HepG2 (cell line): ENCODE measurements around the gene SDC1. TPM values are rescaled to one million over a fixed set of nuclear protein-coding genes. Genes with fewer than 3 reads are reported as not detected.

Source experiments
- ATRX ChIP-seq: sonication (generic); formaldehyde crosslinking; IDR thresholded peaks from 2 replicates; pipeline ENCODE4 v1.4.0; 2020; ENCODE audit warnings: missing genetic modification reagents, borderline replicate concordance
- FOXP4 ChIP-seq: sonication (generic); formaldehyde crosslinking; IDR thresholded peaks from 2 replicates; pipeline ENCODE4 v1.4.0; 2020; ENCODE audit warnings: missing genetic modification reagents
- HOXA7 ChIP-seq: sonication (generic); formaldehyde crosslinking; IDR thresholded peaks from 2 replicates; pipeline ENCODE4 v1.8.1; 2022; ENCODE audit warnings: mild to moderate bottlenecking, missing genetic modification reagents, moderate library complexity
- KMT2A ChIP-seq: sonication (generic); formaldehyde crosslinking; IDR thresholded peaks from 2 replicates; pipeline ENCODE4 v1.4.0; 2020; ENCODE audit warnings: missing genetic modification reagents
- NFE2L2 ChIP-seq: fragments of 150-350 bp; IDR thresholded peaks from 2 replicates; pipeline ENCODE4 v1.6.1; 2014; ENCODE audit warnings: low read length
- NPAS2 ChIP-seq: sonication (generic); formaldehyde crosslinking; IDR thresholded peaks from 2 replicates; pipeline ENCODE4 v1.8.0; 2022; ENCODE audit warnings: mild to moderate bottlenecking, missing genetic modification reagents, borderline replicate concordance
- PAX8 ChIP-seq: sonication (generic); formaldehyde crosslinking; IDR thresholded peaks from 2 replicates; pipeline ENCODE4 v1.8.0; 2022; ENCODE audit warnings: mild to moderate bottlenecking, missing genetic modification reagents, borderline replicate concordance
- PBX2 ChIP-seq: IDR thresholded peaks from 2 replicates; pipeline ENCODE4 v1.6.1; 2016; ENCODE audit warnings: control low read depth
- PREB ChIP-seq: sonication (generic); formaldehyde crosslinking; IDR thresholded peaks from 2 replicates; pipeline ENCODE4 v1.4.0; 2020; ENCODE audit warnings: missing genetic modification reagents
- TEF ChIP-seq: sonication (generic); formaldehyde crosslinking; IDR thresholded peaks from 2 replicates; pipeline ENCODE4 v1.5.0; 2020; ENCODE audit warnings: missing genetic modification reagents
- TP53 ChIP-seq: sonication (generic); formaldehyde crosslinking; conservative IDR thresholded peaks from 2 replicates; pipeline ENCODE4 v1.4.0; 2020; ENCODE audit warnings: missing genetic modification reagents
- ZNF10 ChIP-seq: sonication (generic); formaldehyde crosslinking; IDR thresholded peaks from 2 replicates; pipeline ENCODE4 v1.4.0; 2020; ENCODE audit warnings: mild to moderate bottlenecking, low read depth, missing genetic modification reagents, borderline replicate concordance
- ZNF160 ChIP-seq: sonication (generic); formaldehyde crosslinking; IDR thresholded peaks from 2 replicates; pipeline ENCODE4 v1.8.0; 2022; ENCODE audit warnings: mild to moderate bottlenecking, inconsistent platforms, missing genetic modification reagents
- ZNF207 ChIP-seq: fragments of 450-650 bp; IDR thresholded peaks from 2 replicates; pipeline ENCODE4 v1.6.1; 2016; ENCODE audit warnings: antibody characterized with exemption, borderline replicate concordance
- ZNF274 ChIP-seq: sonication (generic); formaldehyde crosslinking; IDR thresholded peaks from 2 replicates; pipeline ENCODE4 v1.5.1; 2020; ENCODE audit warnings: mild to moderate bottlenecking, missing genetic modification reagents
- ZNF282 ChIP-seq: fragments of 450-650 bp; IDR thresholded peaks from 2 replicates; pipeline ENCODE4 v1.6.1; 2018; ENCODE audit not compliant: partially characterized antibody
- ZNF30 ChIP-seq: sonication (generic); formaldehyde crosslinking; IDR thresholded peaks from 2 replicates; pipeline ENCODE4 v1.5.0; 2020; ENCODE audit warnings: mild to moderate bottlenecking, missing genetic modification reagents
- ZNF597 ChIP-seq: sonication (generic); formaldehyde crosslinking; IDR thresholded peaks from 2 replicates; pipeline ENCODE4 v1.5.0; 2020; ENCODE audit warnings: missing genetic modification reagents
- ZNF737 ChIP-seq: sonication (generic); formaldehyde crosslinking; IDR thresholded peaks from 2 replicates; pipeline ENCODE4 v1.5.0; 2020; ENCODE audit warnings: missing genetic modification reagents, mild to moderate bottlenecking, borderline replicate concordance
- ZNF800 ChIP-seq: sonication (generic); formaldehyde crosslinking; IDR thresholded peaks from 2 replicates; pipeline ENCODE4 v1.4.0; 2020; ENCODE audit warnings: missing genetic modification reagents
- ZNF878 ChIP-seq: sonication (generic); formaldehyde crosslinking; IDR thresholded peaks from 2 replicates; pipeline ENCODE4 v1.8.1; 2023; ENCODE audit warnings: mild to moderate bottlenecking, missing genetic modification reagents, moderate library complexity
- ZSCAN25 ChIP-seq: sonication (generic); formaldehyde crosslinking; IDR thresholded peaks from 2 replicates; pipeline ENCODE4 v1.8.0; 2022; ENCODE audit warnings: mild to moderate bottlenecking, missing genetic modification reagents
- polyA plus RNA-seq, 8 experiments: library from polyadenylated mRNA; depleted of rRNA in 3 of 8; stranded (reverse) in 7 of 8; unstranded in 1 of 8; fragments of >200 nt; fragmentation: Illumina TruSeq in 4 of 8; extraction: Trizol in 4 of 8; gene quantifications; 2 replicates each; pipeline versions ENCODE4 v1.2.1 to v1.2.3, GENCODE V29; 2011 to 2016; ENCODE audit warnings: low read depth in 4 of 8, missing spikeins in 1 of 8, mixed read lengths in 1 of 8; ENCODE audit not compliant: insufficient read depth in 1 of 8
- total RNA-seq, 5 experiments: library from RNA; depleted of rRNA; stranded (reverse); fragments of >200 nt; fragmentation: Illumina TruSeq; extraction: Trizol; gene quantifications; 2 replicates each; pipeline ENCODE4 v1.2.3, GENCODE V29; 2016; ENCODE audit warnings: low read depth in 1 of 5

SDC1 gene
- total and polyA plus RNA-seq, 2 of the 13 experiments (the other 11 are each of a cell fraction or from before 2014, with no cell fraction given): 108 to 119 TPM

- TF ChIP-seq ZNF597 (CRISPR knock-in tag) (no peak), NFE2L2 (no peak), FOXP4 (CRISPR knock-in tag) (no peak), ZNF10 (CRISPR knock-in tag) (no peak), PREB (CRISPR knock-in tag) (no peak), ZNF30 (CRISPR knock-in tag) (no peak), ZNF207 (peak; percentile 16; the same call in 1 of the 2 replicates), HOXA7 (CRISPR knock-in tag) (no peak), ZNF274 (no peak), PAX8 (CRISPR knock-in tag) (no peak), ZNF737 (CRISPR knock-in tag) (no peak), PBX2 (CRISPR knock-in tag) (no peak), TP53 (CRISPR knock-in tag) (no peak), KMT2A (CRISPR knock-in tag) (no peak), ZNF282 (peak; percentile 91), ZNF800 (CRISPR knock-in tag) (no peak), ZSCAN25 (CRISPR knock-in tag) (no peak), ZNF878 (CRISPR knock-in tag) (no peak), ATRX (CRISPR knock-in tag) (no peak), ZNF160 (CRISPR knock-in tag) (no peak), NPAS2 (no peak), TEF (CRISPR knock-in tag) (no peak)
Observed at GRCh38 chr2:20165677-20166509, 59.0 kb downstream of the SDC1 start (continued).
